K562 (cell line): ENCODE measurements around the gene DDAH1. TPM values are rescaled to one million over a fixed set of nuclear protein-coding genes. Genes with fewer than 3 reads are reported as not detected.

Source experiments
- ATAC-seq: fragments of 200-7000 bp; cut with Tn5 transposase; 3 replicates; pipeline ENCODE4 v1.9.1; 2020; ENCODE audit warnings: moderate library complexity
- BruUV-seq: library from RNA; stranded (reverse); fragments of 400-500 nt; replicated peaks from 2 replicates; lab custom pipeline; 2021; lab: Mats Ljungman, UMichigan
- CTCF ChIA-PET: fragments of 300-600 bp; formaldehyde crosslinking; extraction: SDS; loops from one replicate; lab custom pipeline; 2021; ENCODE audit warnings: low intra/inter-chr PET ratio; lab: Yijun Ruan, JAX
- POLR2A ChIA-PET: fragments of 300-600, 350-650 bp; sonication (Branson Sonifier 250); formaldehyde crosslinking; extraction: SDS; loops from one replicate; lab custom pipeline; 2021; ENCODE audit warnings: antibody characterized with exemption, inconsistent platforms; lab: Yijun Ruan, JAX
- DNase-seq, 4 experiments: peaks; one replicate each; pipeline versions ENCODE4 v3.0.0 to v3.0.0-alpha.2; 2011 to 2018; ENCODE audit warnings: low spot score in 3 of 4, mixed read lengths in 3 of 4; ENCODE audit errors: extremely low read depth in 1 of 4
- FAIRE-seq: peaks from 2 replicates; lab custom pipeline; 2011; peaks lifted over from hg19 to GRCh38; lab: Jason Lieb, UNC
- H2AFZ ChIP-seq: 2 replicates; pipeline ENCODE4 v1.6.0; 2011; ENCODE audit warnings: low read depth, low read length, control low read depth, inconsistent platforms
- H3K27ac ChIP-seq: fragments of 200-600 bp; 3 replicates; pipeline ENCODE4 v1.8.0; 2011; ENCODE audit warnings: low read depth, mild to moderate bottlenecking, control low read depth, inconsistent platforms, low read length, moderate library complexity, mixed read lengths; ENCODE audit errors: extremely low read depth
- H3K27me3 ChIP-seq, 2 experiments: fragments of 300-600 bp in 1 of 2; 2 replicates in 1 of 2; 3 replicates in 1 of 2; pipeline versions ENCODE4 v1.6.0 to v1.8.0; 2011; ENCODE audit warnings: inconsistent platforms in 2 of 2, low read length in 2 of 2, mild to moderate bottlenecking in 1 of 2, mixed read lengths in 1 of 2, moderate library complexity in 1 of 2; ENCODE audit not compliant: control insufficient read depth in 2 of 2, insufficient read depth in 2 of 2
- H3K36me3 ChIP-seq: fragments of 300-600 bp; 3 replicates; pipeline ENCODE4 v1.8.0; 2011; ENCODE audit warnings: mild to moderate bottlenecking, low read length, inconsistent platforms; ENCODE audit not compliant: control insufficient read depth, insufficient read depth
- H3K4me1 ChIP-seq, 2 experiments: fragments of 200-600 bp in 1 of 2; replicated peaks in 1 of 2; 2 replicates in 1 of 2; 3 replicates in 1 of 2; pipeline versions ENCODE4 v1.5.1 to v1.8.0; 2011; ENCODE audit warnings: inconsistent platforms in 2 of 2, low read length in 2 of 2, mild to moderate bottlenecking in 1 of 2, mixed read lengths in 1 of 2, moderate library complexity in 1 of 2; ENCODE audit not compliant: control insufficient read depth in 2 of 2, insufficient read depth in 2 of 2
- H3K4me2 ChIP-seq: 2 replicates; pipeline ENCODE4 v1.6.1; 2011; ENCODE audit warnings: low read length, control low read depth, inconsistent platforms, mixed read lengths; ENCODE audit not compliant: insufficient read depth
- H3K4me3 ChIP-seq: fragments of 200-600 bp; sonication (generic), shearing (Covaris generic); 2 replicates; pipeline ENCODE4 v1.5.1; 2016; ENCODE audit warnings: control low read depth, inconsistent platforms
- H3K79me2 ChIP-seq: fragments of 200-600 bp; 3 replicates; pipeline ENCODE4 v1.8.0; 2011; ENCODE audit warnings: low read length, inconsistent platforms; ENCODE audit not compliant: control insufficient read depth, insufficient read depth
- H3K9ac ChIP-seq, 2 experiments: 2 replicates each; pipeline versions ENCODE4 v1.6.0 to v1.6.1; 2011; ENCODE audit warnings: low read depth in 2 of 2, low read length in 2 of 2, control low read depth in 1 of 2, inconsistent platforms in 1 of 2, mild to moderate bottlenecking in 1 of 2, mixed read lengths in 1 of 2; ENCODE audit not compliant: insufficient read depth in 1 of 2
- H3K9me1 ChIP-seq: one replicate; pipeline ENCODE4 v1.6.0; 2011; ENCODE audit warnings: inconsistent platforms, mild to moderate bottlenecking, low read length, moderate library complexity; ENCODE audit not compliant: control insufficient read depth, insufficient read depth
- H3K9me3 ChIP-seq: replicated peaks from 2 replicates; pipeline ENCODE4 v1.5.1; 2011; ENCODE audit warnings: low read depth, low read length, inconsistent platforms; ENCODE audit not compliant: control insufficient read depth, insufficient read depth
- H4K20me1 ChIP-seq: replicated peaks from 2 replicates; pipeline ENCODE4 v1.6.1; 2011; ENCODE audit warnings: low read length, inconsistent platforms, mixed read lengths; ENCODE audit not compliant: control insufficient read depth, insufficient read depth
- ARID4B ChIP-seq: sonication (generic); formaldehyde crosslinking; IDR thresholded peaks from 2 replicates; pipeline ENCODE4 v1.8.0; 2022; ENCODE audit warnings: mild to moderate bottlenecking, missing genetic modification reagents
- C11orf30 ChIP-seq: fragments of 450-650 bp; IDR thresholded peaks from 2 replicates; pipeline ENCODE4 v1.6.1; 2016; ENCODE audit warnings: low read depth, mild to moderate bottlenecking
- CREB5 ChIP-seq: fragments of 250-450 bp; sonication (Bioruptor Pico); IDR thresholded peaks from 2 replicates; pipeline ENCODE4 v1.5.0; 2020; ENCODE audit warnings: mild to moderate bottlenecking
- ESRRA ChIP-seq: fragments of 450-650 bp; IDR thresholded peaks from 2 replicates; pipeline ENCODE4 v1.6.1; 2014; ENCODE audit warnings: low read depth, mild to moderate bottlenecking, moderate library complexity, borderline replicate concordance
- MAX ChIP-seq: sonication (generic); formaldehyde crosslinking; IDR thresholded peaks from 2 replicates; pipeline ENCODE4 v1.9.0; 2022; ENCODE audit warnings: mild to moderate bottlenecking, missing genetic modification reagents
- MCM3 ChIP-seq: fragments of 450-650 bp; IDR thresholded peaks from 2 replicates; pipeline ENCODE4 v1.6.1; 2016
- ZBTB17 ChIP-seq: fragments of 450-650 bp; formaldehyde crosslinking; IDR thresholded peaks from 2 replicates; pipeline ENCODE4 v1.4.0; 2020; ENCODE audit warnings: mild to moderate bottlenecking
- ZNF217 ChIP-seq: sonication (generic); formaldehyde crosslinking; IDR thresholded peaks from 2 replicates; pipeline ENCODE4 v1.8.0; 2022; ENCODE audit warnings: mild to moderate bottlenecking, missing genetic modification reagents
- ZNF436 ChIP-seq: fragments of 250-450, 450-650 bp; sonication (Bioruptor Pico); formaldehyde crosslinking; IDR thresholded peaks from 2 replicates; pipeline ENCODE4 v1.7.0; 2020; ENCODE audit warnings: mild to moderate bottlenecking
- ZNF76 ChIP-seq: fragments of 250-450 bp; sonication (Bioruptor Pico); IDR thresholded peaks from 2 replicates; pipeline ENCODE4 v1.4.0; 2020; ENCODE audit warnings: mild to moderate bottlenecking, moderate library complexity, borderline replicate concordance
- whole genome bisulfite sequencing: fragments of 100-300 bp; shearing (Covaris generic); methylation state at CpG from one replicate; pipeline ENCODE4 v1.1.6; 2016; ENCODE audit warnings: low coverage, mixed read lengths; ENCODE audit not compliant: insufficient coverage; ENCODE audit errors: missing lambda C conversion rate; 5-methylcytosine and 5-hydroxymethylcytosine counted together
- in situ Hi-C: fragments of 300-500 bp; cut with MboI; formaldehyde crosslinking; loops from 4 replicates; pipeline ENCODE4 v1.15.0; 2018; ENCODE audit warnings: inconsistent platforms, mixed read lengths
- intact Hi-C: fragments of 100-400 bp; cut with micrococcal nuclease; formaldehyde crosslinking; loops from 2 replicates; pipeline ENCODE4 v1.14.2; 2022
- polyA plus RNA-seq, 8 experiments: library from polyadenylated mRNA; depleted of rRNA in 4 of 8; stranded (reverse) in 5 of 8; unstranded in 3 of 8; fragments of >200 nt; fragmentation: Nextera tagmentation in 2 of 8; fragmentation: Illumina TruSeq in 1 of 8; extraction: Ambion mirVana in 2 of 8; extraction: Trizol in 1 of 8; gene quantifications; 2 replicates each; pipeline versions ENCODE4 v1.2.1 to v1.2.3, GENCODE V29; 2011 to 2014; ENCODE audit warnings: inconsistent platforms in 1 of 8, missing spikeins in 1 of 8
- total RNA-seq, 7 experiments: library from RNA; depleted of rRNA in 6 of 7; stranded (reverse); fragments of >200 nt in 6 of 7; fragmentation: Illumina TruSeq in 2 of 7; extraction: Trizol in 2 of 7; gene quantifications; 2 replicates each; pipeline versions ENCODE4 v1.2.1 to v1.2.3, GENCODE V29; 2011 to 2021; ENCODE audit warnings: low replicate concordance in 1 of 7

Gene DDAH1
- total and polyA plus RNA-seq, 9 of the 15 experiments (the other 6 are each of a cell fraction or from before 2014, with no cell fraction given): 0.04 to 0.24 (median 0.10) TPM

- Histone ChIP-seq H3K9ac (no peak overlapping the region), H3K36me3 (no peaks in the 10 kb centered on the region), H3K4me1 (no peaks in the 10 kb centered on the region), H3K9me3 (no peaks in the 10 kb centered on the region), H2AFZ (no peak overlapping the region), H3K79me2 (no peaks in the 10 kb centered on the region), H3K4me3 (no peak overlapping the region), H3K27ac (no peak overlapping the region), H4K20me1 (no peaks in the 10 kb centered on the region), H3K9me1 (no peaks in the 10 kb centered on the region), H3K27me3 (peaks cover 0 to 10% of the 10 kb centered on the region in 2 experiments; a peak in 4 of 5 replicates), H3K4me2 (no peak overlapping the region)
- no peak for ATAC-seq
- intact Hi-C loops (no loop called here), in situ Hi-C loops (no loop called here)
- no TSS peak for BruUV-seq
- no peak for FAIRE-seq
- POLR2A ChIA-PET: no interaction called here
- CTCF ChIA-PET: interaction anchor here (1.1 kb wide), 1 partner anchor 13 kb away, joined by 3 read pairs; no protein-coding TSS in a partner anchor
- DNase-seq: no peak
- 71% methylated on average over 2 of the region's 2 CpGs for WGBS
- TF ChIP-seq C11orf30 (no peak), ZNF436 (no peak), MCM3 (no peak), CREB5 (CRISPR knock-in tag) (no peak), ZNF217 (no peak), MAX (CRISPR knock-in tag) (no peak), ESRRA (no peak), ZBTB17 (CRISPR knock-in tag) (no peak), ARID4B (CRISPR knock-in tag) (no peak), ZNF76 (CRISPR knock-in tag) (no peak)
Measured at GRCh38 chr1:85290826-85291225, 174.1 kb downstream of the DDAH1 start.
